GM10266 (cell line): ENCODE results near the gene SNTG2.

Experiments
- DNase-seq: peaks from one replicate; pipeline ENCODE4 v3.0.0; 2012; ENCODE audit errors: extremely low spot score
- TF ChIP-seq, protein P1 (sequence below): IDR thresholded peaks from 2 replicates; pipeline ENCODE4 v1.5.1; 2012; ENCODE audit warnings: mild to moderate bottlenecking, low read depth; ENCODE audit not compliant: control insufficient read depth, insufficient read depth; ENCODE audit errors: missing control alignments

Gene SNTG2

GRCh38 chr2:1277634-1278033, 327.0 kb downstream of the SNTG2 start:
- TF ChIP-seq, protein P1, sequence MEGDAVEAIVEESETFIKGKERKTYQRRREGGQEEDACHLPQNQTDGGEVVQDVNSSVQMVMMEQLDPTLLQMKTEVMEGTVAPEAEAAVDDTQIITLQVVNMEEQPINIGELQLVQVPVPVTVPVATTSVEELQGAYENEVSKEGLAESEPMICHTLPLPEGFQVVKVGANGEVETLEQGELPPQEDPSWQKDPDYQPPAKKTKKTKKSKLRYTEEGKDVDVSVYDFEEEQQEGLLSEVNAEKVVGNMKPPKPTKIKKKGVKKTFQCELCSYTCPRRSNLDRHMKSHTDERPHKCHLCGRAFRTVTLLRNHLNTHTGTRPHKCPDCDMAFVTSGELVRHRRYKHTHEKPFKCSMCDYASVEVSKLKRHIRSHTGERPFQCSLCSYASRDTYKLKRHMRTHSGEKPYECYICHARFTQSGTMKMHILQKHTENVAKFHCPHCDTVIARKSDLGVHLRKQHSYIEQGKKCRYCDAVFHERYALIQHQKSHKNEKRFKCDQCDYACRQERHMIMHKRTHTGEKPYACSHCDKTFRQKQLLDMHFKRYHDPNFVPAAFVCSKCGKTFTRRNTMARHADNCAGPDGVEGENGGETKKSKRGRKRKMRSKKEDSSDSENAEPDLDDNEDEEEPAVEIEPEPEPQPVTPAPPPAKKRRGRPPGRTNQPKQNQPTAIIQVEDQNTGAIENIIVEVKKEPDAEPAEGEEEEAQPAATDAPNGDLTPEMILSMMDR = no peak
- no peak for DNase-seq

DNA sequence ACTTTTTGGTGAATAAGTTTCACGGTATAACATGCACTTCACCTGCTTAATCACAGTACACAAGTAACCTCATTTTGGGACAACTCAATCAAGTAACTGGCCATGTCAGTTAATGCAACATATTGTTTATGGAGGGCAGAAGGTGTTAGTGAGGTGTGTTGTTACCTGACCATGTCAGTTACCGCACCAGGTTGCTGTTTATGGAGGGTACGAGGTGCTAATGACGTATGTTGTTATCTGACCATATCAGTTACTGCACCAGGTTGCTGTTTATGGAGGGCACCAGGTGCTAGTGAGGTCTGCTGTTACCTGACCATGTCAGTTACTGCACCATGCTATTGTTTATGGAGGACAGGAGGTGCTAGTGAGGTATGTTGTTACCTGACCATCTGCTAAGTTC, 327.5 kb downstream of the SNTG2 start:
- DNase-seq = no peak
- TF ChIP-seq, protein P1 = no peak

DNA sequence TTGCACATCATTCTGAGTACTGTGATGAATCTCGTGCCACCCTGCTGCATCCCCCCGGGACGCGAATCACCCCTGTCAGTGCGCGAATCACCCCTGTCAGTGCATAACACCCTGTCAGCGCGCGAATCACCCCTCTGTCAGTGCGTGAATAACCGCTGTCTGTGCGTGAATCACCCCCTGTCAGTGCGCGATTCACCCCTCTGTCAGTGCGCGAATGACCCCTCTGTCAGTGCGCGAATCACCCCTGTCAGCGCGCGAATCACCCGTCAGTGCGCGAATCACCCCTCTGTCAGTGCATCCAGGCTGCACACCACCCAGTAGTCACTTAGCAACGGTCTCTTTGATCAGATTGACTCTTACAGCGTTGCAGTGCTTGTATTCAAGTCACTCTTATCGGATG, 328.2 kb downstream of the SNTG2 start:
- DNase-seq = no peak
- TF ChIP-seq, protein P1 = no peak

- no peak for DNase-seq
- TF ChIP-seq, protein P1 = no peak
Measured at GRCh38 chr2:1282552-1282951, 331.9 kb downstream of the SNTG2 start.

DNA sequence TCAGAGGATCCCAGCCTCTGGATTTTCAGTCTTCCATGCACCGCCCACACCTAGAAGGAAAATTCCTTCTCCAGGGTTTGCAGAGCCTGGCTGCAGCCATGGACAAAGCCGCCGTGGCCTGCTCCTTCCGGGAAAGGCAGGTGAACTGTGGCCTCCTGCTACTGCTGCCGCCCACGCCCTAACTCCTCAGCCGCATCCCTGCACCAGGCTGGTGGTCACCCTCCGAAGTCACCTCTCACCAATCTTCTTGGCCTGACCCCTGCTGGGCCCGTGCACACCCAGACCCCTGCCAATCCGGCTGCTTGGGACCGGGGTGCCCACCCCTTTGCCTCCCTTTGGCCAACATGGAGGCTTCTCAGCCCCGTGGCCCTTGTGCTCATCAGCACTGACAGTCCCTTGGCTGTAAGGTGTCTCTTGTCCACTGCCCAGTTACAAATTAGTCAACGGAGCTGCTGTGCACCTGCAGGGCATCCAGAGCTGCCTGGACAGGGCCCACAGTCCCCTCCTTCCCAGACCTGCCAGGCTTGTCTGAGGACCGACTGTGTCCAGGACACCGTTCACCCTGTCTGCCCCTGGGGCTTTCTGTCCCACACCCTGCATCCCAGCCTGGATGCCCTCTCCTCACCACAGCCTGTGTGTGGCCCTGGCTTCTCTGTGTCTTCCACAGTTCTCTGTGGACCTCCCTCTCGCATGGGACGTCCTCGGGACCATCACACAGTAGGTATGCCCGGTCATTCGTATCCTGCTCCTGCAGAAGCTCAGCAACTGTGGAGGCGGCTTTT, 332.6 kb downstream of the SNTG2 start:
- no peak for DNase-seq
- TF ChIP-seq, protein P1 = no peak

GRCh38 chr2:1283871-1284270, 333.2 kb downstream of the SNTG2 start:
- TF ChIP-seq, protein P1 = no peak
- DNase-seq = no peak

DNA sequence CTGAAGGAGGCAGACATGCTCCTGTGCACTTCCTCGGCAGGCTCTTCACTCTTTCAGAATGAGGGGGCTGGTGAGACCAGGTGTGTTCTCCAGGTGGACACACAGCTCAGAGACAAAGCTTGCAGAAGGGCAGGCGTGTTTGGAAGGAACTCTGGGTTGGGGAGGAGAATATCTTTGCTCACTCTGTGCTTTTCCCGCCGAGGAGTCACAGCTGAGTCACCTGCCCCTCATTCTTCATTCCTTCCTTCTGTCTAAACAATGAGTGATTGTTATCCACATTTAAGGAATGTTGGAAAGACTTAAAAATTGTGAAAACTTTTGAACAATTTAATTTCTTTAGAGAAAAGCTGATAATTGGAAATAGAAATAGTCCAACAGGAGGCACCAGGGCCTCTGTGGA, 336.3 kb downstream of the SNTG2 start:
- TF ChIP-seq, protein P1 = no peak
- DNase-seq = no peak
